ENCODE data around the gene GRIK1.
"Not testable (repeated sequence)": the region's sequence is repeated elsewhere in the genome, so short reads cannot be mapped to it uniquely, and the experiment has no call there.

The GRIK1 gene

GRCh38 chr21:29958551-29958950, 18.8 kb upstream of the GRIK1 start:
- no peaks in the 10 kb centered on the region for H4K20me1 ChIP-seq (ENCODE audit: control insufficient read depth, insufficient read depth, low read depth, low read length)
- no peaks in the 10 kb centered on the region for H3K79me2 ChIP-seq (ENCODE audit: control insufficient read depth, low read length)
- no peaks in the 10 kb centered on the region for H3F3A ChIP-seq (ENCODE audit: control insufficient read depth, insufficient read depth)
- H3K9me2 ChIP-seq (replicated peaks; ENCODE audit: control insufficient read depth, low read length), result no peaks in the 10 kb centered on the region
- H3K4me3 ChIP-seq (ENCODE audit: low read length), result no peak overlapping the region
- H3K27me3 ChIP-seq (ENCODE audit: control insufficient read depth, low read length), result no peaks in the 10 kb centered on the region
- no peak overlapping the region for H3K27ac ChIP-seq (ENCODE audit: low read depth, low read length)
- no peaks in the 10 kb centered on the region for H3K36me3 ChIP-seq (ENCODE audit: control insufficient read depth, low read length)
- H3K9me3 ChIP-seq (ENCODE audit: control insufficient read depth, insufficient read depth, low read length), result 0 out of 2 replicates have a peak, but pooled peaks cover 3% of the 10 kb centered on the region
- no peak overlapping the region for H3K4me2 ChIP-seq (ENCODE audit: low read length)
- H3K4me1 ChIP-seq (ENCODE audit: control insufficient read depth, low read length), result no peaks in the 10 kb centered on the region
- no peak for TF ChIP-seq EZH2phosphoT487 (IDR thresholded peaks at IDR 0.05; ENCODE audit: borderline replicate concordance, low read length)
- no peak for TF ChIP-seq CTCF (IDR thresholded peaks at IDR 0.05; ENCODE audit: low read depth, low read length, poor library complexity, severe bottlenecking)

- not testable (repeated sequence) for H3K36me3 ChIP-seq (ENCODE audit: control insufficient read depth, low read length); H3K9me2 ChIP-seq (replicated peaks; ENCODE audit: control insufficient read depth, low read length); H3F3A ChIP-seq (ENCODE audit: control insufficient read depth, insufficient read depth); H4K20me1 ChIP-seq (ENCODE audit: control insufficient read depth, insufficient read depth, low read depth, low read length); H3K27ac ChIP-seq (ENCODE audit: low read depth, low read length); H3K4me3 ChIP-seq (ENCODE audit: low read length); H3K79me2 ChIP-seq (ENCODE audit: control insufficient read depth, low read length); H3K4me2 ChIP-seq (ENCODE audit: low read length); H3K4me1 ChIP-seq (ENCODE audit: control insufficient read depth, low read length); H3K9me3 ChIP-seq (ENCODE audit: control insufficient read depth, insufficient read depth, low read length); H3K27me3 ChIP-seq (ENCODE audit: control insufficient read depth, low read length)
These were observed 18.2 kb upstream of the GRIK1 start for GRCh38 chr21:29958035-29958434.

- Histone ChIP-seq H3K4me1 (ENCODE audit: control insufficient read depth, low read length) (no peaks in the 10 kb centered on the region), H3K4me2 (ENCODE audit: low read length) (no peak overlapping the region), H3K79me2 (ENCODE audit: control insufficient read depth, low read length) (no peaks in the 10 kb centered on the region), H3K9me2 (replicated peaks; ENCODE audit: control insufficient read depth, low read length) (no peaks in the 10 kb centered on the region), H3F3A (ENCODE audit: control insufficient read depth, insufficient read depth) (no peaks in the 10 kb centered on the region), H3K9me3 (ENCODE audit: control insufficient read depth, insufficient read depth, low read length) (0 out of 2 replicates have a peak, but pooled peaks cover 3% of the 10 kb centered on the region), H3K4me3 (ENCODE audit: low read length) (no peak overlapping the region), H3K36me3 (ENCODE audit: control insufficient read depth, low read length) (no peaks in the 10 kb centered on the region), H3K27ac (ENCODE audit: low read depth, low read length) (no peak overlapping the region), H3K27me3 (ENCODE audit: control insufficient read depth, low read length) (no peaks in the 10 kb centered on the region), H4K20me1 (ENCODE audit: control insufficient read depth, insufficient read depth, low read depth, low read length) (no peaks in the 10 kb centered on the region)
- TF ChIP-seq EZH2phosphoT487 (IDR thresholded peaks at IDR 0.05; ENCODE audit: borderline replicate concordance, low read length), result no peak
- TF ChIP-seq CTCF (IDR thresholded peaks at IDR 0.05; ENCODE audit: low read depth, low read length, poor library complexity, severe bottlenecking), result no peak
These were observed 13.9 kb upstream of the GRIK1 start for GRCh38 chr21:29953690-29954089.

GRCh38 chr21:29953072-29953471, 13.3 kb upstream of the GRIK1 start:
- no peak overlapping the region for H3K4me2 ChIP-seq (ENCODE audit: low read length)
- no peak overlapping the region for H3K4me3 ChIP-seq (ENCODE audit: low read length)
- no peaks in the 10 kb centered on the region for H4K20me1 ChIP-seq (ENCODE audit: control insufficient read depth, insufficient read depth, low read depth, low read length)
- no peaks in the 10 kb centered on the region for H3K9me2 ChIP-seq (replicated peaks; ENCODE audit: control insufficient read depth, low read length)
- no peak for TF ChIP-seq EZH2phosphoT487 (IDR thresholded peaks at IDR 0.05; ENCODE audit: borderline replicate concordance, low read length)
- no peak for TF ChIP-seq CTCF (IDR thresholded peaks at IDR 0.05; ENCODE audit: low read depth, low read length, poor library complexity, severe bottlenecking)
- no peaks in the 10 kb centered on the region for H3K36me3 ChIP-seq (ENCODE audit: control insufficient read depth, low read length)
- H3F3A ChIP-seq (ENCODE audit: control insufficient read depth, insufficient read depth), result no peaks in the 10 kb centered on the region
- 0 out of 2 replicates have a peak, but pooled peaks cover 3% of the 10 kb centered on the region for H3K9me3 ChIP-seq (ENCODE audit: control insufficient read depth, insufficient read depth, low read length)
- no peak overlapping the region for H3K27ac ChIP-seq (ENCODE audit: low read depth, low read length)
- no peaks in the 10 kb centered on the region for H3K79me2 ChIP-seq (ENCODE audit: control insufficient read depth, low read length)
- no peaks in the 10 kb centered on the region for H3K4me1 ChIP-seq (ENCODE audit: control insufficient read depth, low read length)
- H3K27me3 ChIP-seq (ENCODE audit: control insufficient read depth, low read length), result no peaks in the 10 kb centered on the region

Measured in DOHH2 (cell line).